Upper lobe of right lung (tissue), 1 donor: ENCODE data around the gene STX10. TPM values are rescaled to one million over a fixed set of nuclear protein-coding genes. Genes with fewer than 3 reads are reported as not detected.
"Not testable (repeated sequence)": the region's sequence is repeated elsewhere in the genome, so short reads cannot be mapped to it uniquely, and the experiment has no call there.

Source experiments
- ATAC-seq: fragments of 200-7000 bp; cut with Tn5 transposase; one replicate; pipeline ENCODE4 v1.9.1; 2020; ENCODE audit warnings: mild to moderate bottlenecking, moderate library complexity
- DNase-seq: peaks from one replicate; pipeline ENCODE4 v3.0.0-alpha.2; 2020
- H3K27ac ChIP-seq: fragments of 200-600 bp; one replicate; pipeline ENCODE4 v1.8.0; 2022
- H3K27me3 ChIP-seq: fragments of 200-600 bp; one replicate; pipeline ENCODE4 v1.8.0; 2022; ENCODE audit warnings: mild to moderate bottlenecking
- H3K36me3 ChIP-seq: fragments of 200-600 bp; one replicate; pipeline ENCODE4 v1.8.0; 2022
- H3K4me1 ChIP-seq: fragments of 200-600 bp; one replicate; pipeline ENCODE4 v1.8.0; 2022
- H3K4me3 ChIP-seq: fragments of 200-600 bp; one replicate; pipeline ENCODE4 v1.8.0; 2022; ENCODE audit warnings: mild to moderate bottlenecking
- H3K9me3 ChIP-seq: fragments of 200-600 bp; one replicate; pipeline ENCODE4 v1.8.0; 2022
- intact Hi-C: fragments of 100-400 bp; cut with DNase I; formaldehyde crosslinking; loops from one replicate; pipeline ENCODE4 v1.11.0; 2022
- total RNA-seq: library from RNA; stranded (reverse); fragmentation: NEBNext Ultra II Directional; extraction: Animal tissue kit (Norgen Biotek cat#: 25700); gene quantifications from one replicate; pipeline ENCODE4 v1.2.1, GENCODE V29; 2021
- TF ChIP-seq, protein P1 (sequence below): fragments of 200-600 bp; IDR thresholded peaks from one replicate; pipeline ENCODE4 v1.8.0; 2022; ENCODE audit warnings: antibody characterized with exemption
- donor health status: DM: no; HTN: yes; CAD: no; lungs with severe emphysema.

The STX10 gene
- total RNA-seq, 1 donor from 2014 or later = 65.4 TPM

DNA sequence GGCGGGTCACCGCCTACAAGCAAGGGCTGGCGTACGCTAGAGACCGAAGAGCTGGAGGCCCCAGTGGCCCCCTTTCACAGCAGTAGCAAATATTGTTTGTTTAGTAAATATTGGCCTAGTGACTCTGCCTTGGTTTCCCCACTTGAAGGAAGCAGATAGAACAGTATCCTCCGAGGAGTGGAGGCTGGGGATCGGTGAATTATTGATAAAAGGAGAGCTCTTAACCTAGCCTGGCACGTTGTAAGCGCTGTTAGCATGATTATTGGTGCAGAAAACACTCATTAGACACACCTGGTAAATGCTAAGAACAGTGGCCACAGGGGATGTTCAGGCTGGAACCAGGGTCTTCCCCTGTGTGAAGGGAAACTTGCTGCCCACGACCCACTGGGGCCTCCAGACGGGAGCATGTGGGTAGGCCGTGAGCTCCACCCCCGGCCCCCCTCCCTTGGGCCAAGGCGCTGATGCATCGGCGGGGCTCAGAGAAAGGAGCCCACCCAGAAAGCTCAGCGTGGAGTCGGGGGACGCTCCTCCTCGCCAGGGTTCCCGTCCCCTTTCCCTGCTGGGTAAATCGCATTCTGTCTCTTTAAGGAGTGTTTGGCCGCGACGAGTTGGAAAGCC is 2.3 kb upstream of the STX10 start:
- H3K9me3 ChIP-seq = no peaks in the 10 kb centered on the region
- TF ChIP-seq, protein P1, sequence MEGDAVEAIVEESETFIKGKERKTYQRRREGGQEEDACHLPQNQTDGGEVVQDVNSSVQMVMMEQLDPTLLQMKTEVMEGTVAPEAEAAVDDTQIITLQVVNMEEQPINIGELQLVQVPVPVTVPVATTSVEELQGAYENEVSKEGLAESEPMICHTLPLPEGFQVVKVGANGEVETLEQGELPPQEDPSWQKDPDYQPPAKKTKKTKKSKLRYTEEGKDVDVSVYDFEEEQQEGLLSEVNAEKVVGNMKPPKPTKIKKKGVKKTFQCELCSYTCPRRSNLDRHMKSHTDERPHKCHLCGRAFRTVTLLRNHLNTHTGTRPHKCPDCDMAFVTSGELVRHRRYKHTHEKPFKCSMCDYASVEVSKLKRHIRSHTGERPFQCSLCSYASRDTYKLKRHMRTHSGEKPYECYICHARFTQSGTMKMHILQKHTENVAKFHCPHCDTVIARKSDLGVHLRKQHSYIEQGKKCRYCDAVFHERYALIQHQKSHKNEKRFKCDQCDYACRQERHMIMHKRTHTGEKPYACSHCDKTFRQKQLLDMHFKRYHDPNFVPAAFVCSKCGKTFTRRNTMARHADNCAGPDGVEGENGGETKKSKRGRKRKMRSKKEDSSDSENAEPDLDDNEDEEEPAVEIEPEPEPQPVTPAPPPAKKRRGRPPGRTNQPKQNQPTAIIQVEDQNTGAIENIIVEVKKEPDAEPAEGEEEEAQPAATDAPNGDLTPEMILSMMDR = no peak
- H3K27me3 ChIP-seq = no peaks in the 10 kb centered on the region
- H3K36me3 ChIP-seq = no peaks in the 10 kb centered on the region
- H3K27ac ChIP-seq = peak overlapping the region; percentile 99
- peak overlapping the region; percentile 96 for H3K4me3 ChIP-seq
- intact Hi-C loops = no loop called here
- peaks cover 31% of the 10 kb centered on the region for H3K4me1 ChIP-seq
- DNase-seq (no peak), ATAC-seq (no peak)

DNA sequence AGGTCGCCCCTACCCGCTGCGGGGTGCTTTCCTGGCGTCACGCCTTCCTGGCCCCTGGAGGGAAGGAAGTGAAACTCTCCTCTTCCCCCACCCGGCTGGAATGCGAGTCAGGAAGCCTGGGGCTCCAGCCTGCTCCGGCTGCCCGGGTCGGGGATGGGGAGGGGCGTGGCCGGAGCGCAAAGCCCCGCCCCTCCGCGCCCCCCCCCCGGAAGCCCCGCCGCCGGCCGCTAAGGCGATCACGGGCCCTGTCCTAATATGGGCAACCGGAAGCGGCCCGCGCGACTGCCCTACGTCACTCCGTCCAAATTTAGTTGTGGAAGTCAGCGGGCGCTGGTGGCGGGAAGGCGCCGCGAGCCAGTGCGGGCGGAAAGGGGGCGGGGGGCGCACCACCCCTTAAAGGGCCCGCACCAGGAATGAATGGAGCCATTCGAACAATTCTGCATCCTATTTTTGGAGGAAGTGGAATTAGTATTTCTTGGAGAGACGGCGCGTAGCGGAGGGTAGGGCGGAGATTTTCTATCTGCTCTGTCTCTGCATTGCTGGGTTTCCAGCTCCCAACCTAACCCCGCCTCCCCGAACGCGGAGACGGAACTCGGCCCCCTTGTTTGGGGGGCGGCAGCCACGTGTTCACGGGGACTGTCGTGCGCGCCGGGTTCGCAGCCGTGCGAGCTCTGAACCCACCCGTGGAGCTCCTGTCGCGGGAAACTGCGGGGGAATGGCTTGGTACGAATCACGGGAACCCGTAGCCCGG is 1.6 kb upstream of the STX10 start:
- Histone ChIP-seq H3K4me1 (peaks cover 28% of the 10 kb centered on the region), H3K27ac (peak overlapping the region; percentile 99), H3K27me3 (no peaks in the 10 kb centered on the region), H3K9me3 (no peaks in the 10 kb centered on the region), H3K4me3 (peak overlapping the region; percentile 96), H3K36me3 (no peaks in the 10 kb centered on the region)
- ATAC-seq (peak; percentile 68), DNase-seq (peak; percentile 98)
- intact Hi-C loops = no loop called here
- TF ChIP-seq, protein P1 = peak; percentile 12

DNA sequence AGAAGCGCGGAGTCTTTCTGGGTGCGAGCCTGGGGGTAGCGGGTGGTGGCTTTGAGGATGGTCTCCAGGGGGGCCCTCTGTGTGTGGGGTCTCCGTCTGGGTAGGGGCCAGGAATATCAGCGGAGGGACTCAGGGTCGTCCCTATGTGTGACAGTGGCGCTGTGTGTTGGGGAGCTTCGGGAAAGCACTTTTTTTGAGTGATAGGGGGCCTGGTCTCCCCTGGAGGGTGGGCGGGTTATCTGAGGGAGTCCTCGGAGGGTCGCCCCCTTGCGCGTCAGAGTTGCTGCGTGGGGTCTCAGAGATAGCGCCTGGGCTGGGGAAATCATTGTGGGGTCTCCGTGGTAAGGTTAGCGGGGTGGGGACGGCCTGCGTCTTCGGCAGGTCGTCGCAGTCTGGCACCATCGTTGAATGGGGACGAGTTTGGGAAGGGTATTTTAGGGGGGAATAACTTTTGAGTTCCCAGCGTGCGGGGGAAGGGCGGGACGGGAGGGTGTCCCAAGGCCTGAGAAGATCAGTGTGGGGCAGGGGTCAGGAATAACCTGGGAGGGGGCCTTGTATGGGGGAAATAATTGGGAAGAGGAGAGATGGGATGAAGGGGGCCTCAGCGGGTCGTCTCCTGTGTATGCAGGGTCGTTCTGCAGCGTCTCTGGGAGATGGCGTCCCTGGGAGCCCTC is 893 bp upstream of the STX10 start:
- peak overlapping the region; percentile 96 for H3K4me3 ChIP-seq
- TF ChIP-seq, protein P1 = no peak
- H3K36me3 ChIP-seq = no peaks in the 10 kb centered on the region
- intact Hi-C loops = no loop called here
- H3K4me1 ChIP-seq = peaks cover 21% of the 10 kb centered on the region
- peak overlapping the region; percentile 99 for H3K27ac ChIP-seq
- H3K27me3 ChIP-seq = no peaks in the 10 kb centered on the region
- H3K9me3 ChIP-seq = no peaks in the 10 kb centered on the region
- no peak for ATAC-seq
- no peak for DNase-seq

DNA sequence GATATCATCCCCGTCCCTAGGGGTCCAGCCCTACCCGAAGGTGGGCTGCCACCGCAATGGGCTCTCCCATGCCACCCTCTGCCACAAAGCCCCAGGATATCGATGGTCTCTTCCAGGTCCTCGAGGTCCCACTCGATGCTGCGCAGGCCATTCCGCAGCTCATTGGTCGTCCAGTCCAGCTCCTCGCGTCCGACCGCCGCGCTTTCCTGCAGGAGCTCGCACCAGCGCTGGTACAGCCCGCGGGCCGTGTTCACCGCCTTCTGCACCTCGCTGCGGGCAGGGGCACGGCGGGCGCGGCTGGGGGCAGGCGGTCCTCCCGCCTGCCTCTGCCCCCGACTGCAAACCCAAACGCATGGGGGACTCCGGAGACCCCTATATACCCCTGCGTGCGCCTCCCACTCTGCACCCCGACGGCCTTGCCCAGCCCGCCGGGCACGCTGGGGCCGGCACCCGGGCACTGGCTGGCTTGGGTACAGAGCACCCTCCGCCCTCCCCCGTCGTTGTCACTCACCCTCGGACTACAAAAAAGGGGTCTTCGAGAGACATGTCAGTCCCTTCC is 468 bp downstream of the STX10 start:
- Histone ChIP-seq H3K27ac (peak overlapping the region; percentile 99), H3K4me3 (peak overlapping the region; percentile 96), H3K27me3 (no peaks in the 10 kb centered on the region), H3K9me3 (no peaks in the 10 kb centered on the region), H3K4me1 (peaks cover 9% of the 10 kb centered on the region), H3K36me3 (peaks cover 8% of the 10 kb centered on the region)
- ATAC-seq (peak; percentile 2), DNase-seq (peak; percentile 89)
- intact Hi-C loops = no loop called here
- TF ChIP-seq, protein P1 = no peak

DNA sequence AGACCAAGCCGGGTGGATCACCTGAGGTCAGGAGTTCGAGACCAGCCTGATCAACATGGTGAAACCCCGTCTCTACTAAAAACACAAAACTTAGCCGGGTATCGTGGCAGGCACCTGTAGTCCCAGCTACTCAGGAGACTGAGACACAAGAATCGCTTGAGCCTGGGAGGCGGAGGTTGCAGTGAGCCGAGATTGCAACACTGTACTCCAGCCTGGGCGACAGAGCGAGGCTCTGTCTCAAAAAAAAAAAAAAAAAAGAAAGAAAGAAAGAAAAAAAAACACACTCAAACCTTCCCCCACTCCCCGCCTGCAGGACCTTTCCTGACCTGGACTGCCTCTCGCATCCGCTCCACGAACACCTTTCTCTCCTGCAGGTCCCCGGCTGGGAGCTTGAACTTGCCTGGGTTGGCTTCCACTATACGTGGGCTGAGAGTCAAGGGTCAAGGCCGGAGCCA is 975 bp downstream of the STX10 start:
- Histone ChIP-seq H3K4me3 (peak overlapping the region; percentile 96), H3K27ac (peak overlapping the region; percentile 99), H3K36me3 (peaks cover 13% of the 10 kb centered on the region)
- H3K4me1 ChIP-seq, DNase-seq, H3K27me3 ChIP-seq, intact Hi-C loops, ATAC-seq, H3K9me3 ChIP-seq: not testable (repeated sequence)
